Measurements from ENCODE around the gene CPNE2. TPM values are rescaled to one million over a fixed set of nuclear protein-coding genes. Genes with fewer than 3 reads are reported as not detected.

The CPNE2 gene
- total RNA-seq, 2 donors from 2014 or later: 3.8 to 4.4 TPM

DNA sequence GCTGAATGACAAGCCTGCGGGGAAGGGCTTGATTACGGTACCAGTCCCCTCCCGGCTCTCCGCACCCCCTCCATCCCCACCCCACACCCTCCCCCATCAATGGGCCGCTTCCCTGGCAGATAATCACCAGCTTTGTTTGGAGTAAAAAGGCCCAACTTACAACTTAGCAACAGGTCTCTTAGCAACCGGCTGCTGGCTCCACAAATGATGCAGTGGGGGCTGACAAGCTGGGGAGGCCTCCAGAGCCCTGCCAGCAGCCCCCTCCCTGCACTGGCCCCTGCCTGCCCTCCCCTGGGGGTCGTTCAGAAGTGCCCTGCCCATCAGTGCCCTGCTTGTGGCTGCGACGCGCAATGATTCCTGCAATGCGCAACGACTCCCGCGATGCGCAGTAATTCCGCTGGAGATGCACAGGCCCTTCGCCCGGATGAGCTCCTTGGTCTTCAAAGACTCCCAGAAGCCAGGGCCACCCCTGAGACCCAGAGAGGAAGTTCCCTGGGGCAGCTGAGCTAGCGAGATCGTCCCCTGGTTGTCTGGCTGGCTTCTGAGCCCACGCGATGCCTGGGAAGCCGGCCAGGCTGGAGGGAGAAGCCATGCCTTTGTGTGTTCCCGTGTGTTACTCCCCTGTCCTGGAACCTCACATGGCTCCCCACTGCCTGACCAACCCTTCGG, 23.3 kb downstream of the CPNE2 start:
- Mint-ChIP-seq H3K27me3 (no peaks in the 10 kb centered on the region), H3K4me3 (no peak overlapping the region), H3K36me3 (ENCODE audit: low read depth) (no peaks in the 10 kb centered on the region), H3K9me3 (no peaks in the 10 kb centered on the region), H3K4me1 (no peaks in the 10 kb centered on the region), H3K27ac (no peak overlapping the region)
- ATAC-seq (replicated peaks): no peak

DNA sequence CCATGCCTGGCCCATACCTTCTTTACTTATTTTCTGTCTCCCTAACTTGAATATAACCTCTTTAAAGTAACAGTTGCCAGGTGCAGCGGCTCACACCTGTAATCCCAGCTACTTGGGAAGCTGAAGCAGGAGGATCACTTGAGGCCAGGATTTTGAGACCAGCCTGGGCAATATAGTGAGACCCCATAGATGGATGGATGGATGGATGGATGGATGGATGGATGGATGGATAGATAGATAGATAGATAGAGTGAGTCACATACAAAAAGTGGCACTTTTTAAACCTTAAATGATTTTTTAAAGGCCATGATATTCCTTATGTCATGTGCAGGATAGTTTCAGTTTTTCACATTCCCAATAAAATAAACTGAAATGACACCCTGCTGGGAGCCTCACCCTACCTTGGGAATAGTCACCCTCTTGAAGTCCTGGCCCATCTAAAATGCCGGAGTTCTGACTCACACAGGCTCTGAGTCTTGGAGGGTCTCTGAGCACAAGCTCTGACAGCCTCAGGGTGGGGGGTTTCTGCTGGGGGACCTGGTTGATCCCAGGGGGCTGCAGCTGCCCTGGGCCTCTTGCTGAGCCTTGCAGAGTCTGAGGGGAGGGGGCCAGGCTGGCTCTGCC, 26.2 kb downstream of the CPNE2 start:
- no peak for ATAC-seq (replicated peaks)
- Mint-ChIP-seq H3K27me3 (no peaks in the 10 kb centered on the region), H3K4me1 (peaks cover under 1% of the 10 kb centered on the region), H3K36me3 (ENCODE audit: low read depth) (no peaks in the 10 kb centered on the region), H3K9me3 (no peaks in the 10 kb centered on the region), H3K27ac (no peak overlapping the region), H3K4me3 (no peak overlapping the region)

DNA sequence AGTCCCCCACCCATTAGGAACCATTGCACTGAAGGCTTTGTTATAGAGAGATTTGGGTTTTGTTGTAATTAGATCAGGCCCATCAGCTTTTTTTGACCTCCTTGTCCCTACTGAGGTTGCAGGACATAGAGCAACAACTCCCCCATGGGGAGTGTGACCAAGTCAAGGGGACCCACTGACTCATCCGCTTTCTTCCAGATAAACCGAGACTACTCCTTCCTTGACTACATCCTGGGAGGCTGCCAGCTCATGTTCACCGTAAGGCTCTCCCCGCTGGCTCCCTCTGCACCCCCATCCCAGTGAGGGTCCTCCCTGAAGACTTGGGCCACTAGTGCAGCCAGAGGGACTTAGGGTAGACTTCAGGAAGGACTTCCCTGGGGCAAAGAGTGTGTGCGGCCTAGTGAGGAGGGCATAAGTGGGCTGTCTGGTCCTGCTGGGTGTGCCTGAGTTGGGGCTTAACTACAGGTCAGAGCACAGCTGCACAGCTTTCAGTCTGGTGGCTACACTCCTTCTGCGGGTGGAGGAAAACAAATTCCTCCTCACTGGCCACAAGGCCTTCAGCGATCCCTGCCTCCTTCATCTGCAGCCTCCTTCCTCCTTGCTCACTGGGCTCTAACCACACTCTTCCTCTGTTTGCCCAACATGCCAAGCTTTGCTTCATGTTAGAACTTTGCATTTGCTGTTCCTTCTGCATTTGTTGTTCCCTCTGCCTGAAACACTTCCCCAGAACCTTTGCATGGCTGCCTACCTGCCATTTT, 31.0 kb downstream of the CPNE2 start:
- Mint-ChIP-seq H3K9me3 (no peaks in the 10 kb centered on the region), H3K27ac (peak overlapping the region; percentile 78), H3K27me3 (no peaks in the 10 kb centered on the region), H3K4me3 (no peak overlapping the region), H3K4me1 (peaks cover 29% of the 10 kb centered on the region), H3K36me3 (ENCODE audit: low read depth) (no peaks in the 10 kb centered on the region)
- no peak for ATAC-seq (replicated peaks)

DNA sequence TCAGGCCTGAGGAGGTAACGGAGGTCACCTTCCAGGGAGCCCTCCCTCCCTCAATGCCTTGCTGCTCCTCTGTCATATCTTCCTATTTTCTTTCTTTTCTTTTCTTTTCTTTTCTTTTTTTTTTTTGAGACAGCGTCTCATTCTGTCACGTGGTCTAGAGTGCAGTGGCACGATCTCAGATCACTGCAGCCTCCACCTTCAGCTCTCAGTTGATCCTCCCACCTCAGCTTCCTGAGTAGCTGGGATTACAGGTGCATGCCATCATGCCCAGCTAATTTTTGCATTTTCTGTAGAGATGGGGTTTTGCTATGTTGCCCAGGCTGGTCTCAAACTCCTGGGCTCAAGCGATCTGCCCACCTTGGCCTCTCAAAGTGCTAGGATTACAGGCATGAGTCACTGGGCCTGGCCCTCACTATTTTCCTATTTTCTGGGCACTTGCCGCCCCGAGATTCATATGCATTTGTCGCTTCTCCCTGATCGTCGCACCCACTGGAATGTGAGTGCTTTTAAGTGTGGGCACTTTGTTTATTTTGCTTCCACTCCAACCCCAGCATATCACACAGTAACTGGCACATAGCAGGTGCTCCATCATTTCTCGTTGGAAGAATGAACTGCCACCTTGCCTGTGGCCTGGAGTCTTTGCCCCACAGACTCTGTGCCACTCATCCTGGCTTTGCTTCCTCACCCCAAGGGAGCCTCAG, 31.7 kb downstream of the CPNE2 start:
- H3K9me3 Mint-ChIP-seq: no peaks in the 10 kb centered on the region
- H3K27ac Mint-ChIP-seq: peak overlapping the region; percentile 78
- H3K27me3 Mint-ChIP-seq: no peaks in the 10 kb centered on the region
- H3K4me3 Mint-ChIP-seq: no peak overlapping the region
- H3K36me3 Mint-ChIP-seq (ENCODE audit: low read depth): no peaks in the 10 kb centered on the region
- ATAC-seq (replicated peaks): no peak
- H3K4me1 Mint-ChIP-seq: peaks cover 35% of the 10 kb centered on the region

DNA sequence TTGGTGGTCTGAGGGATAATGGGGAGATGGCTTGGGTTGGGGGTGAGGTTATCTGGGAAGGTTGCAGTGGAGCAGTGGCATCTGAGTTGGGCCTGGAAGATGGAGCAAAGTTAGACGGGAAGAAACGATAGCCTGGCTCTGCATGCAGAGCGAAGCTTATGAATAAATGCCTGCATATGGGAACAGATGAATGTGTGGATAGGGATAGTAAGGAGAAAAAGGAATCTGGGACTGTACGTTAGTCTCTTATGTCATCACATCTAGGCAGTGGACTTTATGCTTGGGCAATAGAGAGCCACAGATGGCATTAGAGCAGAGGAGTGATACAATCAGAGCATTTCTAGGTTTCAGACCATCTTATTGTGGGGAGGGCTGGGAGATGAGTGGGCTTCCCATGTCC, 33.0 kb downstream of the CPNE2 start:
- Mint-ChIP-seq H3K36me3 (ENCODE audit: low read depth) (no peaks in the 10 kb centered on the region), H3K4me1 (peaks cover 36% of the 10 kb centered on the region), H3K4me3 (no peak overlapping the region), H3K9me3 (no peaks in the 10 kb centered on the region), H3K27ac (no peak overlapping the region), H3K27me3 (no peaks in the 10 kb centered on the region)
- no peak for ATAC-seq (replicated peaks)

DNA sequence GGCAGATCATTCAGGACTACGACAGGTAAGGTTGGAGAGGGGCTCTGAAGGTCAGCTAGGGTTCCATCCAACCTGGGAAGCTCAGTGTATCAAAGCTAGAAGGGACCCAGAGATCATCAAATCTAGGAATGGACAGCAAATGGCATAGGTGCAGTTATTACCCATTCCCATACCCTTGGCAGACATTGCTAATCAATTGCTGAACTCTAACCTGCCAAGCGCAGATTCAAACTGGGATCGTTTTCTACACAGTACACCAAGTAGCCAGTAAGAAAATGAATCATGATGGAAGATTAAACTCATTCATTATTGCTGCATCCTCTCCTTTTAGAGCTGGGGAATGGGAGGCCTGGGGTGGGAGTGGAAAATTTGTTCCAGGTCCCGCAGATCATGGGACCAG, 33.6 kb downstream of the CPNE2 start:
- ATAC-seq (replicated peaks): no peak
- H3K9me3 Mint-ChIP-seq: no peaks in the 10 kb centered on the region
- H3K27me3 Mint-ChIP-seq: no peaks in the 10 kb centered on the region
- H3K36me3 Mint-ChIP-seq (ENCODE audit: low read depth): no peaks in the 10 kb centered on the region
- no peak overlapping the region for H3K27ac Mint-ChIP-seq
- no peak overlapping the region for H3K4me3 Mint-ChIP-seq
- peaks cover 40% of the 10 kb centered on the region for H3K4me1 Mint-ChIP-seq

DNA sequence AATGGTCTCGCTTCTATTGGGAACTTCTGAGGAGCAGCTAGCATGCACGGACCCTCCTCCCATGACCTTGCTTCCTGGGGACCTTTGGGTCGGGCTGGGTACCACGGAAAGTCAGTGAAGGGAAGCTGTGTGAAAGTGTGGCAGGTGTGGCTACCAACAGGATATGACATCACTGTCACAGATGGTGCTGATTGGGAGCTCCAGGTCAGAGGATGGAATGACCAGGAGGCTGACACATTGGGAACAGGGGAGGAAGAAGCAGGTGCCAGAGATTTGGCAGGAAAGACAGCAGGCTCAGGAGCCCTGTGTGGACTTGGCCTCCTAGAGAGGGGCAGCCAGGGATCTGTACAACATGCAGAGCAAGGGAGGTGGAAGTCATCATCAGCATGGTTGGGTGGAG, 34.0 kb downstream of the CPNE2 start:
- Mint-ChIP-seq H3K4me1 (peaks cover 40% of the 10 kb centered on the region), H3K4me3 (no peak overlapping the region), H3K27me3 (no peaks in the 10 kb centered on the region), H3K36me3 (ENCODE audit: low read depth) (no peaks in the 10 kb centered on the region), H3K9me3 (no peaks in the 10 kb centered on the region), H3K27ac (peak overlapping the region; percentile 80)
- ATAC-seq (replicated peaks): no peak

DNA sequence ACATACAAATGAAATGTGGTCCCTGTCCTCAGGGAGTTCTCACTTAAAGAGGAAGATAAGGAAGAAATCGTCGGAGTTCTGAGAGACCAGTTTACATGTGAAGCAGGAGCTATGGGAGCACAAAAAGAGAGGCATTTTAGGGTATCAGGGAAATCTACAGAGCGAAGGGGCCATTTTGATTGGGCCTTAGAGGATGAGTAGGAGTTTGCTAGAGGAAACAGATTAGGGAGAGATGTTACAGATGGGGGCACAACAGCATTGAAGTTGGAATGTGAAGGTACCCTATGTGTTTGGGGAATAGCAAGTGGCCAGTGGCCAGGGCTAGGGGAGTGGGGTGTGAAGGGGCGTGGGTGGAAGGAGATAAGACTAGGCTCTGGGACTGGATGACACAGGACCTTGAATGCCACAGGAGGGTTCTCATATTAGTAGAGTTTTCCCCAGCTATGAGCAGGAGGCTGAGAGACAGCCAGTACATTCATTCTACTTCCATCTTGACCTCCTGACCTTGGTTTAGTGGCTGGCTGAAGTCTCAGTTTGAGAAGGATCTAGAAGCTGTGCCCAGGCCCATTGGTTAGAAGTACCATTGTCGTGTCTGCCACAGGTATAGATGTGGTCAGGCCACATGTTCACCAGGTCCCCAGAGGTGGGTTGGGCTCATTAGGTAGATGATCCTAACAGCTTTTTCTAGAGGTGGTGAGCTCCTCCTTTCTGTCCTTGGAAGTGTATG, 34.8 kb downstream of the CPNE2 start:
- no peaks in the 10 kb centered on the region for H3K9me3 Mint-ChIP-seq
- H3K4me3 Mint-ChIP-seq: peak overlapping the region; percentile 29
- peaks cover 45% of the 10 kb centered on the region for H3K4me1 Mint-ChIP-seq
- H3K27me3 Mint-ChIP-seq: no peaks in the 10 kb centered on the region
- peak; percentile 81 for ATAC-seq (replicated peaks)
- H3K27ac Mint-ChIP-seq: peak overlapping the region; percentile 80
- H3K36me3 Mint-ChIP-seq (ENCODE audit: low read depth): no peaks in the 10 kb centered on the region

DNA sequence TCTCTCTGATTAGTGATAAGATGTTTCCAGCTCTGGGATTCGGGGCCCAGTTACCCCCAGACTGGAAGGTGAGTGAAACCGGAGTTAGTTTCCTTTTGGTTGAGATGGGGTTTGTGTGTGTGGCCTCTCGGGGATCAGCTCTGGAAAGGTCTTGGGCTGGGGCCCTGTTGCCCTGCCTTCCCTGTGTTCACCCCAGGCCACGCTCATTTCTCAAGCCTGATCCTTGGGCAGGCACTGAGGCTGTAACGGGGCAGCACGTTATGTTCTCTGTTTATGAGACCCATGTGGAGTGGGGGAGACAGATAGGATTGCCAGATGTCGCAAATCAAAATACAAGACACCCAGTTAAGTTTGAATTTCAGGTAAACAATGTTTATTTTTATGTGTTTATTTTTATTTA, 35.5 kb downstream of the CPNE2 start:
- peak overlapping the region; percentile 29 for H3K4me3 Mint-ChIP-seq
- H3K9me3 Mint-ChIP-seq: no peaks in the 10 kb centered on the region
- H3K27me3 Mint-ChIP-seq: no peaks in the 10 kb centered on the region
- peaks cover 45% of the 10 kb centered on the region for H3K4me1 Mint-ChIP-seq
- no peaks in the 10 kb centered on the region for H3K36me3 Mint-ChIP-seq (ENCODE audit: low read depth)
- peak overlapping the region; percentile 80 for H3K27ac Mint-ChIP-seq
- no peak for ATAC-seq (replicated peaks)

DNA sequence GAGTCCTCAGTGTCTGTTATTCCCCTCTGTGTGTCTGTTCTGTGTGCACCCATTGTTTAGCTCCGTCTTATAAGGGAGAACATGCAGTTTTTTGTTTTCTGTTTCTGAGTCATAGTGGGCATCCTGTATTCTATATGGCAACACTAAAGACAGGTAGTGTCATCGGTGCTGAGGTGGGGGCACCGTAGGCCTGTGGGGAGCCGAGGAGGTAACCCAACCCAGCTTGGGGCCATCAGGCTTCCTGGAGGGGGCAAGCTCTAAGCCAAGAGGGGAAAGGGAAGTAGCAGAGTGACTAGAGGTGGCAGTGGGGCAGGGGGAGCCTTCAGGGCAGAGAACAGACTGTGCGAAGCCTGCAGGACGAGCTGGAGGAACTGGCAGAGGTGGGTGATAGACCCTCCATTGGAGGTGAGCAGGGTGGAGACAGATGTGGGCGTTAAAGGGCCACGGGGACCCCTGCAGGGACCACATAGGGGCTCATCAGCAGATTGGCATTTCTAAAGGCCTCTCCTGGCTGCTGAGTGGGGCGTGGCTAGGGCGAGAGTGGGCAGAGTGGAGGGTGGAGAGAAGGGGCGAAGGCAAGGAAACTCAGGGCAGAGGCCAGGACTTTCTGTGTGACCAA, 36.5 kb downstream of the CPNE2 start:
- Mint-ChIP-seq H3K36me3 (ENCODE audit: low read depth) (no peaks in the 10 kb centered on the region), H3K4me3 (peak overlapping the region; percentile 43), H3K4me1 (peaks cover 42% of the 10 kb centered on the region), H3K27ac (peak overlapping the region; percentile 85), H3K27me3 (no peaks in the 10 kb centered on the region), H3K9me3 (no peaks in the 10 kb centered on the region)
- ATAC-seq (replicated peaks): peak; percentile 72

DNA sequence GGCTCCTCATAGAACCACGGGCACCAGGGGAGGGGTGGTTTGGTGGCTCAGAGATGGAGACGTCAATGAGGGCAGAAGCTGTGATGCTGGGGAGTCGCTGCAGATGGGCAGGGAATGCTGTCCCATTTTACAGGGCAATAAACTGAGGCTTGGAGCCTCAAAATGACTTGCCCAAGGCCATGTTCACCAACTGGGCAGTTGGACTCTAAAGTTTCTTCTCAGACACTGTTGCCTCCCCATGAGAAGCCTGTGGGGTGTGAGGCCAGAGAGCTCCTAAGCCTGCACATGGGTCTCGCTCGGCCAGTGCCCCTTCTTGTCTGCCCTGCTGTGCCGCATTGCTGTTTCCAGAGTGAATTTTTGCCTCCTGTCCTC, 38.6 kb downstream of the CPNE2 start:
- Mint-ChIP-seq H3K36me3 (ENCODE audit: low read depth) (no peaks in the 10 kb centered on the region), H3K27ac (peak overlapping the region; percentile 47), H3K4me1 (peaks cover 40% of the 10 kb centered on the region), H3K4me3 (no peak overlapping the region), H3K9me3 (no peaks in the 10 kb centered on the region), H3K27me3 (no peaks in the 10 kb centered on the region)
- no peak for ATAC-seq (replicated peaks)

DNA sequence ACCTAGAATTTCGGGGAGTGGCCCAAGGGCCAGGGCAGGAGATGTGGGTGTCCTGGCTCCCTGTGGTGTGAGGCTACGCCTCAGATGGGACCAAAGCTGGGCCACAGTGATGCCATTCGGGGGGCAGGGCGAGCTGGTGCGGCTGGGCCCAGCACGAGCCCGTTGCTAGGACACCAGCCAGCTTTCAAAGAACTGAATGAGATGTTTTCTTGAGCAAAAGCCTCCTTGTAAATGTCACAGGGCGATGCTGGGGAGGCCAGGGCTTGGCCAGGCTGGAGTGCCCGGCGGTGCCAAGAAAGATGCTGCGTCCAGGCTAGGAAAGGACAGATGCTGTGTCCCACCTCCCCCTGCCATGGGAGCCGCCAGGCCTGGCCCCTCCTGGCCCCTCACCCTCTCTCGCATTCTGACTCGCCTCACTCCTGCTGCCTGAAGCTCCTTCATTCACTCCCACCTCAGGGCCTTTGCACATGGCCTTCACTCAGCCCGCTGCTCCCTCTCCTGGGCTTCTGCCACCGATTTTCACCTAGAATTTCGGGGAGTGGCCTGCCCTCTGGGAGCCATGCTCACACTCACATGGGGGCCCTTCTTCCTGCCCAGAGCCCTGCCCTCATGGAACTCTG, 39.1 kb downstream of the CPNE2 start:
- H3K27ac Mint-ChIP-seq: peak overlapping the region; percentile 78

DNA sequence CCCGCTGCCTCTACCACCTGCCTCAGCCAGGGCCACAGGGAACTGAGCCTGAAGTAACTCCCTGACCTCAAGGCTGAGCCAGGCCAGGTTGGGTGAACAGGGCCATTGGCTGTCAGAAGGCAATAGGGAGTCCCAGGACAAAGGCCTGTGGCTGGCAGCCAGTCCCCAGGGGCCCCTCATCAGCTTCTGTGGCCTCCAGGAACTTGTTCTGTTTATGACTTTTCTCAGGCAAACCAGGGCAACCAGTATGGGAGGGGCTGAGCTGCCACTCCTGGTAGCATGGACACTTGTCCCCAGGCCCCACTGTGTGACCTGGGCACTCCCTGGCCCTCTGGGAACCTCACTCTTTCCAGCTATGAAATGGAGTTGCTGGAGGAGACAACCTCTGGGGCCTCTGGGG, 40.1 kb downstream of the CPNE2 start:
- H3K4me3 Mint-ChIP-seq: no peak overlapping the region
- H3K9me3 Mint-ChIP-seq: no peaks in the 10 kb centered on the region
- H3K27ac Mint-ChIP-seq: peak overlapping the region; percentile 78
- H3K36me3 Mint-ChIP-seq (ENCODE audit: low read depth): no peaks in the 10 kb centered on the region
- H3K27me3 Mint-ChIP-seq: no peaks in the 10 kb centered on the region
- ATAC-seq (replicated peaks): no peak
- peaks cover 28% of the 10 kb centered on the region for H3K4me1 Mint-ChIP-seq

More for the DNA sequence above, 39.1 kb downstream of the CPNE2 start:
- Mint-ChIP-seq H3K4me1 (peaks cover 37% of the 10 kb centered on the region), H3K4me3 (no peak overlapping the region), H3K36me3 (ENCODE audit: low read depth) (no peaks in the 10 kb centered on the region), H3K9me3 (no peaks in the 10 kb centered on the region), H3K27me3 (no peaks in the 10 kb centered on the region)
- ATAC-seq (replicated peaks): no peak
